HCT116 (cell line): Measurements from ENCODE around the gene C5orf24.
"Not testable (repeated sequence)": the region's sequence is repeated elsewhere in the genome, so short reads cannot be mapped to it uniquely, and the experiment has no call there.

ENCODE experiments used
- ATF3 ChIP-seq: IDR thresholded peaks from 2 replicates; pipeline ENCODE4 v1.6.1; 2012
- CTCF ChIP-seq, 3 experiments: fragments of 200-600 bp in 1 of 3; sonication (generic) in 1 of 3; IDR thresholded peaks in 2 of 3; conservative IDR thresholded peaks in 1 of 3; 2 replicates each; pipeline ENCODE4 v1.5.1; 2012 to 2017; ENCODE audit warnings: low read depth in 2 of 3, low read length in 2 of 3, antibody characterized with exemption in 1 of 3, borderline replicate concordance in 1 of 3, control low read depth in 1 of 3, mild to moderate bottlenecking in 1 of 3, mixed read lengths in 1 of 3, mixed run types in 1 of 3, moderate library complexity in 1 of 3; ENCODE audit not compliant: insufficient read depth in 1 of 3
- EZH2 ChIP-seq: fragments of 200-600 bp; sonication (generic); IDR thresholded peaks from 2 replicates; pipeline ENCODE4 v1.6.1; 2017; ENCODE audit warnings: antibody characterized with exemption, mixed run types
- JUND ChIP-seq: IDR thresholded peaks from 2 replicates; pipeline ENCODE4 v1.6.1; 2012
- POLR2A ChIP-seq: IDR thresholded peaks from 2 replicates; pipeline ENCODE4 v1.7.0; 2011; ENCODE audit warnings: borderline replicate concordance; ENCODE audit not compliant: insufficient read depth, insufficient read length; ENCODE audit errors: extremely low read depth
- POLR2AphosphoS5 ChIP-seq: IDR thresholded peaks from 2 replicates; pipeline ENCODE4 v1.6.1; 2011; ENCODE audit warnings: mild to moderate bottlenecking, low read depth, low read length, moderate library complexity
- RAD21 ChIP-seq: IDR thresholded peaks from 2 replicates; pipeline ENCODE4 v1.6.1; 2012; ENCODE audit warnings: low read depth, mild to moderate bottlenecking
- SIN3A ChIP-seq: IDR thresholded peaks from 2 replicates; pipeline ENCODE4 v1.6.1; 2012; ENCODE audit warnings: low read depth

GRCh38 chr5:134880937-134881336 is 35.2 kb downstream of the C5orf24 start:
- TF ChIP-seq SIN3A; JUND; CTCF (IDR thresholded peaks at IDR 0.05 in 2 of 3, conservative IDR thresholded peaks at IDR 0.05 in 1 of 3; ENCODE audit: borderline replicate concordance in 1 of 3, insufficient read depth in 1 of 3, low read depth in 2 of 3, low read length in 2 of 3); POLR2AphosphoS5; ATF3; POLR2A; RAD21; EZH2: not testable (repeated sequence)
